Epidermal melanocyte (primary cell): Measurements from ENCODE around the gene HNRNPA0.

ENCODE experiments used
- DNase-seq: peaks from one replicate; pipeline ENCODE4 v3.0.0; 2011; ENCODE audit warnings: low spot score; ENCODE audit not compliant: insufficient read length

The HNRNPA0 gene

DNA sequence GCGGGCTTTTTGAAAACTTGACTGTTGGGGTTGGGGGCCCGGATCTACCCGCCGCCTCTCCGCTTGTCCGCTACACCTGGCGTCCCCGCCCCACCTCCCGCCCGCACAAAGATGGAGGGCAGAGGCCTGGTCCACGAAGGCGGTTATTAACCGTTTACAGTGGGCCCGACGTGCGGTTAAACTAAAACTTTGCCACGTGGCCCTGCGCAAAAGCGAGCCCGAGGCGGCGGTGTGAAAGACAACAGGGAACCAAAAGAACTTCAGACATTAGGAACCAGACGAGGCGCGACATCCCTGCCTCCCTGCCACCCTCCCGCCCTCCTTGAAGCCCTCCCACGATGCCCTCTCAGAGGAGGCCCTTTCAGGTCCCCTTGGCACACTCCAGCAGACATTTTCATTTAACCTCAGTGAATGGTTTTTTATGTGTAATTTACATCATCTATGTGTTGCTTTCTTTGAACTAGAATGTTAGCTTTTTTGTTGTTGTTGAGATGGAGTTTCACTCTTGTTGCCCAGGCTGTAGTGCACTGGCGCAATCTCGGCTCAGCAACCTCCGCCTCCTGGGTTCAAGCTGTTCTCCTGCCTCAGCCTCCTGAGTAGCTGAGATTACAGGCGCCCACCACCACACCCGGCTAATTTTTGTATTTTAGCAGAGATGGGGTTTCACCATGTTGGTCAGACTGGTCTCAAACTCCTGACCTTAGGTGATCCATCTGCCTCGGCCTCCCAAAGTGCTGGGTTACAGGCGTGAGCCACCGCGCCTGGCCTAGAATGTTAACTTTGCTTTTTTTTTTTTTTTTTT lies 999 bp upstream of the HNRNPA0 start:
- DNase-seq, result no peak

- no peak for DNase-seq
Observed at GRCh38 chr5:137753691-137754187, 424 bp downstream of the HNRNPA0 start.

GRCh38 chr5:137752905-137753690 lies 1.1 kb downstream of the HNRNPA0 start:
- DNase-seq, result no peak

DNA sequence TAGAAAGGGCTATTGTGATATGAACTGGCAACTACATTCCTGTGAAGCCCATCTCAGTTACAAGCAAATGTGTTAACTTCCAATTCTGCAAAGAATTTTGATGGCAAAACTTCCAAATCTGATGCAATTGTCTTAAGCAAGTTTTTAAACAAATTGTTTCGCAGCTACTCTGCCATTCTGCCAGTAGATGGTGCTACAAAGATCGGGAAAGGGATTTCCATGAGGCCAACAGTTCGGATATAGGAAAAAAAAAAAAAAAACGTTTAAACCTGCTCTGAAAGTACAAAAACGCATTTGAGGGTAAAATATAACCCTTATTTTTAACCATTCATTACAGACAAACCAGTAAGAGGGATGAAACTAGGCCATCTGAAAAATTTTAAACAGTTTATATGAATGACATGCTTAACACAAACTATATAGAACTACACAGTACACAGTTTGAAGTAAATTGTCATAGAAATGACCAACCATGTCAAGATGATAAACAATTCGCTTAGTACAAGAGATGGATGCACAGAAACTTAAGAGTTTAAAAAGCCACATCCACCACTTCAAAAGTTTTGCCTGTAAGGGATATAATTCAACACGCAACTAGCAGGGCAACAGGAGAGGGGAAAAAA lies 2.2 kb downstream of the HNRNPA0 start:
- peak; percentile 62 for DNase-seq

GRCh38 chr5:137750436-137750835 lies 3.7 kb downstream of the HNRNPA0 start:
- no peak for DNase-seq

DNA sequence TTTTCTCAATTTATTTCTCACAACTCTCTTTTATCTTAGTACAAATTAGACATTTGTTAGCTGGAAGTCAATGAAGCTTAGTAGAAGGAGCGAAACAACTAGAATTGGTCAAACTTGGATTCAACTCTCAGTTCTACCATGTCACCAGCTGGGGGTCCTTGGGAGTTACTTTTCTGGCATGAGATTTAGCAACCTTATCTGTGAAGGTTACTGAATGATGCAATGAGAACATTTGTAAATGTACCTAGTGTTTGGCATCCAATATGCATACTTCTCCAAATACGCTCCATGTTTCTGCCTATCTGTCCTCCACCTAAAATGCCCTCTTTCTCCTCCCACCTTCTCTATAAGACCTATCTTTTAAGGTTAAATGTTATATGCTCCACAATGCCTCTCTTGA lies 6.3 kb downstream of the HNRNPA0 start:
- DNase-seq, result no peak

DNA sequence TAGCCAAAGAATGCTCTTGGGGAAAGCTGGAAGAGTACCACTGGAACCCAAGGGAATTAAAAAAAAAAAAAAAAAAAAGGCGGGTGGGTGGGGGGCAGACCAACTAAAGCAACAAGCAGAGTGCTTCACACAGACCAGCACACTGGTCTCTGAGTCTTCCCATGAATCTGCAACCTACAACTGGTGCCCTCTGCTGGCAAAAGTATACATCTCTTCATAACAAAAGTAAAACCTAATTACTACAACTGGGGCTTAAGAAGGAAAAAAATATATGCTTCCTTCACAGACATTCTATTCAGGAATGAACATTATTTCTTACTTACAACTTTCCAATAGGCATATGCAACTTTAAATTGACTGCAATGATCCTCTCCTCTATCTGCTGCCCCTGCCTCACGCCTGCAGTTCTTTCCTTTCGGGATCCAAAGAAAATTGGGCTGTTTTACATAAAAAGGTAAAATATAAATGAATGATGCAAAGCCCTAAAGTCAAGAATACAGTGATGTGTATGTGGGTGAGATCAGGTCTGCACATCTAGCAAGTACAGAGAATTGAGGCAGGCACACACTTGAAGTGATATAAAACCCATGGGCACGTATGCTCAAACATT lies 11.0 kb downstream of the HNRNPA0 start:
- peak; percentile 44 for DNase-seq

- DNase-seq, result no peak
Observed at GRCh38 chr5:137741718-137742117, 12.4 kb downstream of the HNRNPA0 start.

- no peak for DNase-seq
Observed at GRCh38 chr5:137739737-137740136, 14.4 kb downstream of the HNRNPA0 start.

GRCh38 chr5:137738947-137739346 lies 15.2 kb downstream of the HNRNPA0 start:
- no peak for DNase-seq

- no peak for DNase-seq
Observed at GRCh38 chr5:137737349-137738131, 16.6 kb downstream of the HNRNPA0 start.

DNA sequence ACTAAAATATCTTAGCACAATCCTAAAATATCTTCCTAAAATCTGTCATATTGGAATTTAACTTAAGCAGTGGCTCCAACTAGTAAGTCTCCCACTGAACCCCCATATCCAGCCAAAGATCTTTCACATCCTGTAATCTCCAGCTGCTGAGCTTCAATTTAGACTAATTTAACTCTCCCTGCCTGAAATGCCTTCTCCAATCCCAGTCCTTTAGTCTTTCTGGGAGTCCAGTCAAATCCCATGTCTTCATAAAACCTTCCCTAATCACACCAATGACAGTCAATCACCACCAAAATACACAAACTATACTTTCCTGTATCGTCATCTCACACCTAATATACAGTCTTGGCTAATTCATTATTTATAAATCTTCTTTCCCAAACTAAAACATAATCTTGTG lies 17.7 kb downstream of the HNRNPA0 start:
- no peak for DNase-seq

- no peak for DNase-seq
Observed at GRCh38 chr5:137735555-137736284, 18.4 kb downstream of the HNRNPA0 start, which contains the start of gene KLHL3. KLHL3 (minus strand) TSS chr5:137736089; CDS start chr5:137735646, 443 bp downstream.

DNA sequence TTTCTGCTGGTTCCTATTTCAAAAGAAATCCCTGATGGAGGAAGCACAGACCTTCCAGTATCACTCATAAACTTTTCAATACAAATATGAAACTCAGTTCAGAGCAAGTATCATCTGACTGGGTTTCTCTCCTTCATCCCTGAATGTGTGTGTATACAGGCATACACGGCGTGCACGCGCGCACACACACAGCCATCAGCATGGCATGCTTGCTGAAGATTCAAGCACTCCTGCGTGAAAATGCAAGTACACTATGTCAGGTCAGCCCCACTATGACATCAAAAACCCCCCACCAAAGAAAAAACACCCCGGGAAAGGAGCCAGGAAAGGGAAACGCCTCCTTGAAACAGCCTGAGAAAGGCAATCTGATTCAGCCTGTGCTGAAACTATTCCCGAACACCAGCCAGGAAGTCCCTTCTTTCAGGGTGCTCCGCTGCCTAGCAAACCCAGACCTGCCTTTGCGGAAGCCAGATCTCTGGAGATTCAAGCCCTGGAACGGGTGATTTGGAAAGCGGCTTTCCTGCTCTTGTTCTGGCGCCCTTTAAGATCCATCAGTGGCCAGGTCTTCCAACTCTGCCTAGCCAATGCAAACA lies 19.1 kb downstream of the HNRNPA0 start:
- DNase-seq, result no peak

DNA sequence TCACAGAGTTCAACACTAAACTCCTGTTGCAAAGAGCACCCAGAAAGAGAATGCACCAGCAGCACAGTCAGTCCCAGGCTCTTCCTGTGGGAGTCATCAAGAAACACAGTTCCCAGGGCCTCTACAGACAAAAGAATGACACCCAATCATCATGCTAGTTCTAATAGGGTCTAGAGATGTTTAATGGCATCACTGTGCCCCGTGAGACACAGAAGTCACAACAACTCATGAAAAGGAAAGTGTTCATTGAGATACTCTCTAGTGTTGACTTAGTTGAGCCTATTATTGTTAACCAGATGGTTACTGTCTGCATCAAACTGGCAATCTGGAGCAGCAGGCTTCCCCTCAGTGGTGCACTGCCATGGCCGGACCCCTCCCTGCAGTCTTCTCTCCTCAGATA lies 19.8 kb downstream of the HNRNPA0 start:
- DNase-seq, result no peak

DNA sequence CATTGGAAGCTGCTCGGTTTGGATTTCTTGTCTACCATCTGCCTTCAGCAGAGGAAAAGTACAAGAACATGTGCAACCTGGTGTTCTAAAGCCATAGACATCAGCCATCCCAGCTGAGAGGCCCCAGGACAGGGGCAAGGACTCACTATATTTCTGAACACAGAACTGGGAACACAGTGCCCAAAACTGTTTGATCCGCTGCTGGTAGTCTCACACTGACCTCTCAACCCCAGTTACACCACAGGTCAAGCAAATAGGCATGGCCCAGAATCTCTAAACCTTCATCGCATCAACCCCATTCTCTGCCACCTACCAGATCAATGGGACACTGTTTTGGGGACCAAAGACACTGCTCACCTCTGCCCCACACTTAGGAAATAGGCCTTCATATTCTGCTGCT lies 20.2 kb downstream of the HNRNPA0 start:
- DNase-seq, result no peak

DNA sequence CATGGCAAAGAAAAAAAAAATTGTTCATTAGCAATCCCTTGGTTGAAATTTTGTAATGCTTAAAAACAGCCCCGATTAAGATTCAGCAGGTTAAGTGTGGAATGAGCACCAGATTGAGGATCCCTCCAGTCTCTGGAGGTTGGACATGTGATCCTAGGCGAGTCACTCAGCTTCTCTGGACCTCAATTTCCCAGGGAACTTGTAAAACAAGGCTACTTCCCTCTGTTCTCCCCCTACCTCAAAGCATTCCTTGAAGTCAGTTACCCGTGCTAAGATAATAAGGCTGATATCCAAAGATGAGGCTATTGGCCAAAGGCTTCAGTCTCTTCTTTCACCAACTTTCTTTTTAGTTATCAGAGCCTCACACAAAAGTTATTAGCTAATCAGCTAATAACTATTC lies 21.2 kb downstream of the HNRNPA0 start:
- DNase-seq, result no peak

- DNase-seq, result peak; percentile 37
Observed at GRCh38 chr5:137731176-137731575, 23.0 kb downstream of the HNRNPA0 start.

DNA sequence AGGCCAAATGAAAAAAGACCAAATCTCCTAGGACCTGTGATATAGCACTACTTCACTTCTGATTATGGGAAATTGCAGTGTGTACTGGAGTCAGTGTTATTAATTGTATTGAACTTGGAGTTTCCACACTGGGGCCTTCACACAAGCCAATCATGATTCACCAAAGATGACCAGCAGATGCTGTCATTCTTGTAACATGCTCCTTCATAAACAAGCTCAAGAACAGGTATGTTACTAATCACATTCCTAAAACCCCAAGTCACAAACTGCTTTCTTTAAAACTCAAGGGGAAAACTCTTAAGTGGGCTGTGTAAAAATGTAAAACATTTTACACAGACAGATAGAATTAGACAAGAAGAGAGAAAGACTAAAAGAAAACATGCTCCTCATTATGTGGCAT lies 23.8 kb downstream of the HNRNPA0 start:
- DNase-seq, result no peak

DNA sequence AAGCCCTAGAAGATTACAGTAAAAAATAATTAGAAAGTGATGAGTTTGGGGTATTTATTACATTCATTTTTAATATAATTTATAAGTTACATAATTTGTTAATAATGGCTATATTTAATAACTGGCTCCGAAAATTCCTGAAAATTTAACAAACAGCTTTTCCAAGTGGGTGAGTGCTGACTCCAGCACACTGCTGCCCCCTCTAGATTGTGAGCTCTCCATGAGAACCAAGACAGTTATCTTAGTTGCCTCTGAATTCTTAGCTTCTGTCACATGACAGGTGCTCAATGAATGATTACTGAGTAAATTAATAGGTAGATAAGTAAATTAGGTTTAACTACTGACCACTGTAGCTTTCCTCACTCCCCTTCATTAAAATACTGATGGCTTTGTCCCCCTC lies 26.1 kb downstream of the HNRNPA0 start:
- no peak for DNase-seq
